ENCODE measurements around the gene ZNF582. TPM values are rescaled to one million over a fixed set of nuclear protein-coding genes. Genes with fewer than 3 reads are reported as not detected.

The ZNF582 gene
- total RNA-seq, 1 donor from 2014 or later = 1.2 TPM

- no peak for DNase-seq (ENCODE audit: low spot score)
- intact Hi-C loops (cut with micrococcal nuclease) = no loop called here
- Mint-ChIP-seq H3K27ac (no peak overlapping the region), H3K36me3 (ENCODE audit: low read depth) (peaks cover 42% of the 10 kb centered on the region), H3K4me3 (no peak overlapping the region), H3K27me3 (ENCODE audit: insufficient read depth) (no peaks in the 10 kb centered on the region), H3K4me1 (ENCODE audit: low read depth) (no peaks in the 10 kb centered on the region), H3K9me3 (peaks cover 79% of the 10 kb centered on the region)
Measured at GRCh38 chr19:56377105-56377924, 16.0 kb downstream of the ZNF582 start.

GRCh38 chr19:56372281-56372680, 21.1 kb downstream of the ZNF582 start:
- Mint-ChIP-seq H3K4me1 (ENCODE audit: low read depth) (peaks cover 15% of the 10 kb centered on the region), H3K27me3 (ENCODE audit: insufficient read depth) (no peaks in the 10 kb centered on the region), H3K9me3 (peaks cover 82% of the 10 kb centered on the region), H3K36me3 (ENCODE audit: low read depth) (peaks cover 46% of the 10 kb centered on the region), H3K27ac (no peak overlapping the region), H3K4me3 (no peak overlapping the region)
- intact Hi-C loops (cut with micrococcal nuclease) = no loop called here
- DNase-seq (ENCODE audit: low spot score) = no peak

- no peaks in the 10 kb centered on the region for H3K27me3 Mint-ChIP-seq (ENCODE audit: insufficient read depth)
- H3K4me1 Mint-ChIP-seq (ENCODE audit: low read depth) = peaks cover 15% of the 10 kb centered on the region
- H3K4me3 Mint-ChIP-seq = no peak overlapping the region
- DNase-seq (ENCODE audit: low spot score) = no peak
- H3K36me3 Mint-ChIP-seq (ENCODE audit: low read depth) = peaks cover 33% of the 10 kb centered on the region
- H3K9me3 Mint-ChIP-seq = peaks cover 77% of the 10 kb centered on the region
- no peak overlapping the region for H3K27ac Mint-ChIP-seq
- intact Hi-C loops (cut with micrococcal nuclease) = loop anchor here (2.0 kb wide), 1 partner anchor 33 kb away; no protein-coding TSS in a partner anchor
Measured at GRCh38 chr19:56369886-56370676, 23.3 kb downstream of the ZNF582 start.

GRCh38 chr19:56367829-56368711, 25.3 kb downstream of the ZNF582 start:
- H3K4me3 Mint-ChIP-seq = peak overlapping the region; percentile 85
- H3K4me1 Mint-ChIP-seq (ENCODE audit: low read depth) = peaks cover 15% of the 10 kb centered on the region
- H3K27ac Mint-ChIP-seq = peak overlapping the region; percentile 57
- H3K36me3 Mint-ChIP-seq (ENCODE audit: low read depth) = peaks cover 16% of the 10 kb centered on the region
- H3K27me3 Mint-ChIP-seq (ENCODE audit: insufficient read depth) = no peaks in the 10 kb centered on the region
- DNase-seq (ENCODE audit: low spot score) = peak; percentile 64
- intact Hi-C loops (cut with micrococcal nuclease) = loop anchor here (1.0 to 2.0 kb wide), 2 partner anchors 25 to 35 kb away; partner anchors contain the start of gene ZNF582
- peaks cover 70% of the 10 kb centered on the region for H3K9me3 Mint-ChIP-seq

- no peaks in the 10 kb centered on the region for H3K36me3 Mint-ChIP-seq (ENCODE audit: low read depth)
- H3K27me3 Mint-ChIP-seq (ENCODE audit: insufficient read depth) = no peaks in the 10 kb centered on the region
- peaks cover 56% of the 10 kb centered on the region for H3K9me3 Mint-ChIP-seq
- no peak overlapping the region for H3K4me3 Mint-ChIP-seq
- no peak for DNase-seq (ENCODE audit: low spot score)
- intact Hi-C loops (cut with micrococcal nuclease) = no loop called here
- H3K4me1 Mint-ChIP-seq (ENCODE audit: low read depth) = no peaks in the 10 kb centered on the region
- no peak overlapping the region for H3K27ac Mint-ChIP-seq
Measured at GRCh38 chr19:56360841-56361240, 32.5 kb downstream of the ZNF582 start.

- intact Hi-C loops (cut with micrococcal nuclease) = no loop called here
- no peaks in the 10 kb centered on the region for H3K27me3 Mint-ChIP-seq (ENCODE audit: insufficient read depth)
- H3K4me3 Mint-ChIP-seq = no peak overlapping the region
- no peak overlapping the region for H3K27ac Mint-ChIP-seq
- peaks cover 34% of the 10 kb centered on the region for H3K9me3 Mint-ChIP-seq
- no peaks in the 10 kb centered on the region for H3K4me1 Mint-ChIP-seq (ENCODE audit: low read depth)
- no peaks in the 10 kb centered on the region for H3K36me3 Mint-ChIP-seq (ENCODE audit: low read depth)
- DNase-seq (ENCODE audit: low spot score) = no peak
Measured at GRCh38 chr19:56356944-56357343, 36.4 kb downstream of the ZNF582 start.

- Mint-ChIP-seq H3K27me3 (ENCODE audit: insufficient read depth) (no peaks in the 10 kb centered on the region), H3K27ac (no peak overlapping the region), H3K4me3 (no peak overlapping the region), H3K36me3 (ENCODE audit: low read depth) (no peaks in the 10 kb centered on the region), H3K9me3 (peaks cover 25% of the 10 kb centered on the region), H3K4me1 (ENCODE audit: low read depth) (no peaks in the 10 kb centered on the region)
- DNase-seq (ENCODE audit: low spot score) = no peak
- intact Hi-C loops (cut with micrococcal nuclease) = no loop called here
Measured at GRCh38 chr19:56355517-56355916, 37.8 kb downstream of the ZNF582 start.

GRCh38 chr19:56351208-56351607, 42.1 kb downstream of the ZNF582 start:
- Mint-ChIP-seq H3K27ac (no peak overlapping the region), H3K4me3 (no peak overlapping the region), H3K36me3 (ENCODE audit: low read depth) (no peaks in the 10 kb centered on the region), H3K27me3 (ENCODE audit: insufficient read depth) (no peaks in the 10 kb centered on the region), H3K4me1 (ENCODE audit: low read depth) (no peaks in the 10 kb centered on the region), H3K9me3 (no peaks in the 10 kb centered on the region)
- no peak for DNase-seq (ENCODE audit: low spot score)
- intact Hi-C loops (cut with micrococcal nuclease) = no loop called here

- no peaks in the 10 kb centered on the region for H3K36me3 Mint-ChIP-seq (ENCODE audit: low read depth)
- intact Hi-C loops (cut with micrococcal nuclease) = loop anchor here (1.0 kb wide), 3 partner anchors 35 to 284 kb away; no protein-coding TSS in a partner anchor
- no peaks in the 10 kb centered on the region for H3K4me1 Mint-ChIP-seq (ENCODE audit: low read depth)
- H3K4me3 Mint-ChIP-seq = no peak overlapping the region
- H3K27me3 Mint-ChIP-seq (ENCODE audit: insufficient read depth) = no peaks in the 10 kb centered on the region
- no peak overlapping the region for H3K27ac Mint-ChIP-seq
- no peaks in the 10 kb centered on the region for H3K9me3 Mint-ChIP-seq
- DNase-seq (ENCODE audit: low spot score) = peak; percentile 16
Measured at GRCh38 chr19:56350416-56351045, 42.8 kb downstream of the ZNF582 start.

GRCh38 chr19:56348289-56348877, 45.0 kb downstream of the ZNF582 start:
- no peak overlapping the region for H3K27ac Mint-ChIP-seq
- H3K4me1 Mint-ChIP-seq (ENCODE audit: low read depth) = no peaks in the 10 kb centered on the region
- no peak for DNase-seq (ENCODE audit: low spot score)
- intact Hi-C loops (cut with micrococcal nuclease) = no loop called here
- peaks cover 6% of the 10 kb centered on the region for H3K9me3 Mint-ChIP-seq
- no peaks in the 10 kb centered on the region for H3K27me3 Mint-ChIP-seq (ENCODE audit: insufficient read depth)
- no peak overlapping the region for H3K4me3 Mint-ChIP-seq
- H3K36me3 Mint-ChIP-seq (ENCODE audit: low read depth) = no peaks in the 10 kb centered on the region

GRCh38 chr19:56347163-56347778, 46.1 kb downstream of the ZNF582 start:
- no peak overlapping the region for H3K4me3 Mint-ChIP-seq
- no peak for DNase-seq (ENCODE audit: low spot score)
- H3K4me1 Mint-ChIP-seq (ENCODE audit: low read depth) = no peaks in the 10 kb centered on the region
- intact Hi-C loops (cut with micrococcal nuclease) = no loop called here
- no peak overlapping the region for H3K27ac Mint-ChIP-seq
- H3K9me3 Mint-ChIP-seq = peaks cover 17% of the 10 kb centered on the region
- no peaks in the 10 kb centered on the region for H3K27me3 Mint-ChIP-seq (ENCODE audit: insufficient read depth)
- H3K36me3 Mint-ChIP-seq (ENCODE audit: low read depth) = no peaks in the 10 kb centered on the region

Measured in activated T-helper 1 cell treated with anti-CD3 and anti-CD28 coated beads, Interleukin-12 subunit alpha, Interleukin-12 subunit beta, Interleukin-2, Interleukin-4 antibody, amounts not matched to agents 30 ng/mL and 10 ng/mL and 1 ng/mL, durations not matched to agents 14 hours and 24 hours and 36 hours (primary cell).